Measurements from ENCODE around the gene GLI3. TPM values are rescaled to one million over a fixed set of nuclear protein-coding genes. Genes with fewer than 3 reads are reported as not detected.

GLI3 gene
- total RNA-seq, 1 experiment from 2014 or later: 23.1 TPM

- BruUV-seq (replicated peaks): no TSS peak
- CTCF ChIA-PET: interaction anchor here (0.6 to 1.8 kb wide), 2 partner anchors 83 to 142 kb away, joined by 3 to 4 read pairs; no protein-coding TSS in a partner anchor
- Mint-ChIP-seq H3K36me3 (ENCODE audit: insufficient read depth, unreplicated experiment) (peaks cover 8% of the 10 kb centered on the region), H3K27ac (ENCODE audit: low read depth, unreplicated experiment) (no peak overlapping the region), H3K4me1 (ENCODE audit: insufficient read depth, unreplicated experiment) (peaks cover 17% of the 10 kb centered on the region), H3K4me3 (ENCODE audit: unreplicated experiment) (no peak overlapping the region), H3K27me3 (ENCODE audit: insufficient read depth, unreplicated experiment) (no peaks in the 10 kb centered on the region), H3K9me3 (ENCODE audit: unreplicated experiment) (no peaks in the 10 kb centered on the region)
- POLR2A ChIA-PET: interaction anchor here (0.7 to 1.8 kb wide), 2 partner anchors 11 to 13 kb away, joined by 3 to 5 read pairs; no protein-coding TSS in a partner anchor
- TF ChIP-seq, protein P1, sequence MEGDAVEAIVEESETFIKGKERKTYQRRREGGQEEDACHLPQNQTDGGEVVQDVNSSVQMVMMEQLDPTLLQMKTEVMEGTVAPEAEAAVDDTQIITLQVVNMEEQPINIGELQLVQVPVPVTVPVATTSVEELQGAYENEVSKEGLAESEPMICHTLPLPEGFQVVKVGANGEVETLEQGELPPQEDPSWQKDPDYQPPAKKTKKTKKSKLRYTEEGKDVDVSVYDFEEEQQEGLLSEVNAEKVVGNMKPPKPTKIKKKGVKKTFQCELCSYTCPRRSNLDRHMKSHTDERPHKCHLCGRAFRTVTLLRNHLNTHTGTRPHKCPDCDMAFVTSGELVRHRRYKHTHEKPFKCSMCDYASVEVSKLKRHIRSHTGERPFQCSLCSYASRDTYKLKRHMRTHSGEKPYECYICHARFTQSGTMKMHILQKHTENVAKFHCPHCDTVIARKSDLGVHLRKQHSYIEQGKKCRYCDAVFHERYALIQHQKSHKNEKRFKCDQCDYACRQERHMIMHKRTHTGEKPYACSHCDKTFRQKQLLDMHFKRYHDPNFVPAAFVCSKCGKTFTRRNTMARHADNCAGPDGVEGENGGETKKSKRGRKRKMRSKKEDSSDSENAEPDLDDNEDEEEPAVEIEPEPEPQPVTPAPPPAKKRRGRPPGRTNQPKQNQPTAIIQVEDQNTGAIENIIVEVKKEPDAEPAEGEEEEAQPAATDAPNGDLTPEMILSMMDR (IDR thresholded peaks at IDR 0.05; ENCODE audit: unreplicated experiment): no peak
- DNase-seq (ENCODE audit: unreplicated experiment): no peak
- intact Hi-C loops (cut with micrococcal nuclease): no loop called here
These were observed 153.7 kb downstream of the GLI3 start for GRCh38 chr7:42083284-42083683.

DNA sequence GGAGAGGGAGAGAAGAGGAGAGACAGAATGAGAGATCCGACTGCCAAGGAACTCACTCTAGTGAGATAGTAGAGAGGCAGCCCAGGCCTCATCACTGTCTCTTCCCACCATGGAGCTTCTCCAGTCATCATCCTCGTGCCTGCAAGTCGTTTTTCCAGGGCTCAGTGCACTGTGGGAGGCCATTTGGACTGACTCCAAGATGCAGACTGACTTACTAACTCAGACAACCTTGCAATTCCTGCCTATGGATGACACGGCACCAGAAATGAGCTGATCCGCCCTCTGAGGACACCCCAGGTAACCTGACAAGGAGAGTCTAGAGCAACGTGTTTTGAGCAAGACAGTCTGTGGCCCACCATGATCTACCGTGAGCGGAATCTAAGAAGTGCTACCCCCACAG, 154.9 kb downstream of the GLI3 start:
- BruUV-seq (replicated peaks): no TSS peak
- peaks cover 14% of the 10 kb centered on the region for H3K36me3 Mint-ChIP-seq (ENCODE audit: insufficient read depth, unreplicated experiment)
- H3K27ac Mint-ChIP-seq (ENCODE audit: low read depth, unreplicated experiment): no peak overlapping the region
- TF ChIP-seq, protein P1 (IDR thresholded peaks at IDR 0.05; ENCODE audit: unreplicated experiment): no peak
- peaks cover 17% of the 10 kb centered on the region for H3K4me1 Mint-ChIP-seq (ENCODE audit: insufficient read depth, unreplicated experiment)
- ChIA-PET CTCF (interaction anchor here (0.9 kb wide), 1 partner anchor 139 kb away, joined by 5 read pairs; no protein-coding TSS in a partner anchor), POLR2A (interaction anchor here (0.5 kb wide), 1 partner anchor 230 kb away, joined by 3 read pairs; no protein-coding TSS in a partner anchor)
- H3K27me3 Mint-ChIP-seq (ENCODE audit: insufficient read depth, unreplicated experiment): no peaks in the 10 kb centered on the region
- intact Hi-C loops (cut with micrococcal nuclease): no loop called here
- H3K9me3 Mint-ChIP-seq (ENCODE audit: unreplicated experiment): no peaks in the 10 kb centered on the region
- DNase-seq (ENCODE audit: unreplicated experiment): peak; percentile 43
- no peak overlapping the region for H3K4me3 Mint-ChIP-seq (ENCODE audit: unreplicated experiment)

GRCh38 chr7:42081671-42082070, 155.3 kb downstream of the GLI3 start:
- Mint-ChIP-seq H3K27me3 (ENCODE audit: insufficient read depth, unreplicated experiment) (no peaks in the 10 kb centered on the region), H3K9me3 (ENCODE audit: unreplicated experiment) (no peaks in the 10 kb centered on the region)

DNA sequence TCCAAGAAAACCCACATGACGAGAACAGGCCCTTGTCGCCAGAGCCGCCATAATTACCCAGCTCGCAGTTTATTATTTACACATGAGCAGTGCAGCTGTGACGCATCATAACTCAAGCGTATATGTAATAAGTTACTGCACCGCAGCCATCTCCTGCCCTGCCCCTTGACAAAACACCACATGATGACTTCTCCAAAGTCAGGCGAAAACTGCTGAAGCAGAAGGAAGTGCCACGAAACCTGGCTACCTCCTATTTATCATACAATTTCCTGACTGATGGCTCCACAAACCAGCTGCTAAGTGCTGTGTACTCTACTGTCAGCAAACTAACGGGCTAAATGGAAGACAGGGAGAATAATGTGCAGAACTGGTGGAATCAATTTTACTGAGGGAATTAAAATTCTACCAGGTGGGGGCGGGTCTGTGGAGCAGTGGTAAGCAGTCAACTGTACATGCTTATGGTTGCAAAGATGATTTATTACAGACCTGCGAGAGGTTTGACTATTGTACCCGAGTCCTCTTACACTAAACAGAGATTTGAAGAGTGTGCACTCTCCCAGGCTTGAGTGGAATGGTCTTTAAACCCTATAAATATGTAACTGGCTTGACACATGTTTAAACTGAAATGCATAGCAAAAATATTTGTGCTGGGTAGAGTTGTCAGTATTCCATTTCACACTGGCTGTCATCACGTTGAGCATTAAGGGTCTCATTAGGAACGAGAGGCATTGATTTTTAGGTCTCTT, 156.0 kb downstream of the GLI3 start:
- TF ChIP-seq, protein P1 (IDR thresholded peaks at IDR 0.05; ENCODE audit: unreplicated experiment): no peak
- peaks cover 21% of the 10 kb centered on the region for H3K36me3 Mint-ChIP-seq (ENCODE audit: insufficient read depth, unreplicated experiment)
- H3K9me3 Mint-ChIP-seq (ENCODE audit: unreplicated experiment): no peaks in the 10 kb centered on the region
- ChIA-PET POLR2A (no interaction called here), CTCF (no interaction called here)
- H3K4me1 Mint-ChIP-seq (ENCODE audit: insufficient read depth, unreplicated experiment): peaks cover 17% of the 10 kb centered on the region
- DNase-seq (ENCODE audit: unreplicated experiment): no peak
- BruUV-seq (replicated peaks): no TSS peak
- no peak overlapping the region for H3K27ac Mint-ChIP-seq (ENCODE audit: low read depth, unreplicated experiment)
- H3K4me3 Mint-ChIP-seq (ENCODE audit: unreplicated experiment): no peak overlapping the region
- H3K27me3 Mint-ChIP-seq (ENCODE audit: insufficient read depth, unreplicated experiment): no peaks in the 10 kb centered on the region
- intact Hi-C loops (cut with micrococcal nuclease): no loop called here

More at GRCh38 chr7:42081671-42082070, 155.3 kb downstream of the GLI3 start:
- TF ChIP-seq, protein P1 (IDR thresholded peaks at IDR 0.05; ENCODE audit: unreplicated experiment): no peak
- BruUV-seq (replicated peaks): no TSS peak
- ChIA-PET CTCF (interaction anchor here (0.9 kb wide), 1 partner anchor 138 kb away, joined by 5 read pairs; no protein-coding TSS in a partner anchor), POLR2A (no interaction called here)
- H3K4me1 Mint-ChIP-seq (ENCODE audit: insufficient read depth, unreplicated experiment): peaks cover 17% of the 10 kb centered on the region
- no peak for DNase-seq (ENCODE audit: unreplicated experiment)
- H3K4me3 Mint-ChIP-seq (ENCODE audit: unreplicated experiment): no peak overlapping the region
- intact Hi-C loops (cut with micrococcal nuclease): no loop called here
- no peak overlapping the region for H3K27ac Mint-ChIP-seq (ENCODE audit: low read depth, unreplicated experiment)
- peaks cover 17% of the 10 kb centered on the region for H3K36me3 Mint-ChIP-seq (ENCODE audit: insufficient read depth, unreplicated experiment)

Data from MCF 10A (cell line).